Activated naive CD4-positive, alpha-beta T cell treated with anti-CD3 and anti-CD28 coated beads, Interleukin-2, amount 50 U/mL, for 16 hours (primary cell): ENCODE measurements around the gene TBC1D3B.
"Not testable (repeated sequence)": the region's sequence is repeated elsewhere in the genome, so short reads cannot be mapped to it uniquely, and the experiment has no call there.

ENCODE experiments used
- DNase-seq: peaks from one replicate; pipeline ENCODE4 v3.0.0-alpha.2; 2020

Gene TBC1D3B

GRCh38 chr17:36168836-36169235 lies 7.6 kb downstream of the TBC1D3B start:
- DNase-seq, result not testable (repeated sequence)

- no peak for DNase-seq
Measured at GRCh38 chr17:36153895-36154610, 22.4 kb downstream of the TBC1D3B start.

DNA sequence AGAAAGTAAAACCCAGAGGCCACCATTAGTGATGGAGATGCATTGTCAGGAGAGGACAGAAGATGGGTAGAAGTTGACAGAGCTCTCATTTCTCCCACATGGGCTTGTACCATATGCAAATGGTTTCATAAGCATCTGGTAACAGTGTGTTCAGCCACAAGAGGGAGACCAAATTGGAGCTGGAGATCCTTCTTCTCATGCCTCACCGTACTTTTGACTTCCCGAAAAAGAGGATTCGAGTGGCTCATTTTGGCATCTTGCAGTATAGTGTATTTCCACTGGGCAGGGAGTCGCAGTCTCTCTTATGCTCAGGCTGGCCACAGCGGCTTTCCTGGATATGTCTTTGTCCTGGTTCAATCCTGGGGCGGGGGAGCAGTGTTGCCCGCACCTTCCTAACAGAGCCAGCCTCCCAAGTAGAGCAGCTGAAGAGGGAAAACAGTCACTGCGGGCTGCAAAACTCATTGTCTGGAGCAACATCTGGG lies 23.8 kb downstream of the TBC1D3B start:
- DNase-seq, result no peak

DNA sequence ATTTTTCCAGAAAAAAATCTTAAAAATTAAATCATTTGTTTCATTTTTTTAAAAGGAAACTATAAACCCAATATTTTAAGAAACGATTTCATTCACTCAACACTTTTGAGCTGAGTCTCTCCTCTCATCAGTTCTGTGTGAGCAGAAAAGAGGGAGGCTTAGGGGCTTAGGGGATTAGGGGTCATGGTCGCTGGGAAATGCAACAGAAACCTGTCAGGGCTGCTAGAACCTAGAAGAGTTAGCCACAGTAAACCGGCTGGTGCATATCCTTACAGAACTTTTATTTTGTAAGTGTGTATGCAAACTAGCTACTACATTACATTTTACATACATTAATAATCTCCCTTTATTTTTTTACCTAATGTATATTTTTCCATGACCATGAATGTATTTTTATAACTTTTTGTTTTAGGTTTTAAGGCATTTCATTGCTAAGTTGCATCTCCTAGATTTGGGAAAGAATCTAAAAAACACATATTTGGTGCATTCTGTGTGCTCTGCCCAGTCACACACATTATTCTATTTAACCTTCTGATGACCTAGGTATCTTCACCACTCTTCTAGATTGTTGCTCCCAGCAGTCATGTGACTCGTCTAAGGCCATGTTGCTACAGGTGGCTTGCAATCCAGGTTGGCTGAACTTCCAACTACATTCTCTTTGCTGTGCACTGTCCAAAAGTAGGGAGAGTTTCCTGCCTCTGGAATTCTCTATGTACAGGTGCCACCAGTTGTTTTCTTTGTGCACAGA lies 24.4 kb downstream of the TBC1D3B start:
- DNase-seq, result no peak

- DNase-seq, result no peak
Measured at GRCh38 chr17:36149296-36149820, 27.1 kb downstream of the TBC1D3B start.

DNA sequence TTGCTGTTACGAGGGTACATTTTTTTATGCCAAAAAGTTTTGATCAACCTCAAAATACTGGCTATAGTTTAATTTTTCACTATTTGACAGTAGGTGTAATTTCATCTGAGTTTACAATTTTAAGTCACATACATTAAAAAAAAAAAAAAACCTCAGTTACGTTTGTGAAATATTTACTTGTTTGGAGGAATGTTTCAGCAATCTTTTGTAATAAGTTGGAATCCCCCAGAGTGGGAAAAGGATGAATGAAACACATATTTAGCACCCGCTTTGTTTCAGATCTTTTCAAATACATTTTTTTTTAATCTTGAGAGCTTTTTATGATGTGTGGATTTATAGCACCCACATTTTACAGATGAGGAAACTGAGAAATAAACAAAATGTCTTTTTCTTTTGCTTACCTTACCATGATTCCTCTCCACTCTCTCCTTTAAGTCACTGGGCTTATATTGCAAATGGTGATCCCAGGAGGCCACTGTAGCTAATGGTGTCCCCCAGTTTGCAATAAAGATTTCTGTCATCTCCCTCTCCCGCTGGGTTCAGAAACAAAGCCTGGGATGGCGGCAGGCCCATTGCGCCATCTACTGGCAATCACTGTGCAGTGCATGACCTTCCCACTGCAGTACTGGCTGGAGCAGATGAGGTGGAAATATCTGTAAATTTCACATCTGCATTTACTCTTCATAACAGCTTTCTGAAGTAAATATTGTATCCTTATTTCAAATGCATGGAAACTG lies 27.7 kb downstream of the TBC1D3B start:
- DNase-seq, result peak; percentile 58

DNA sequence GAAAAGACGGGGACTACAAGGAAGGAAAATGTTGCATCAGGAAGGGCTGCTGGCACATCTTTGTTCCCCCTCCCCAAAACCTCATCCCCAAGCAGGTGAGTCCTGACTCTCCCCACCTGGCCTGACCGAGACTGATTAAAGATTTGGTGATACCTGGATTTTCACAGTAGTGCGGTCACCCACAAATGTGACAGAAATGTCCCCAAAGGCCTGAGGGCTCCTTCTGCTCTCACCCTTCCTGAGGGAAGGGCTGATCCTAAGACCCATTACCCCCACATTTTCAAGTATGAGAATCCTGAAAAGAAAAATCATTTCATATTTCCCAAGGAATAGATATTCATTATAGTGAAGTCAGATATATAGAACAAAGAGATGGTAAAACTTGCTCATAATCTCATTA lies 28.8 kb downstream of the TBC1D3B start:
- DNase-seq, result no peak

GRCh38 chr17:36144981-36145729 lies 31.3 kb downstream of the TBC1D3B start:
- no peak for DNase-seq

- no peak for DNase-seq
Measured at GRCh38 chr17:36144014-36144413, 32.4 kb downstream of the TBC1D3B start.

GRCh38 chr17:36142806-36143205 lies 33.6 kb downstream of the TBC1D3B start:
- DNase-seq, result no peak

- no peak for DNase-seq
Measured at GRCh38 chr17:36142235-36142634, 34.2 kb downstream of the TBC1D3B start.

DNA sequence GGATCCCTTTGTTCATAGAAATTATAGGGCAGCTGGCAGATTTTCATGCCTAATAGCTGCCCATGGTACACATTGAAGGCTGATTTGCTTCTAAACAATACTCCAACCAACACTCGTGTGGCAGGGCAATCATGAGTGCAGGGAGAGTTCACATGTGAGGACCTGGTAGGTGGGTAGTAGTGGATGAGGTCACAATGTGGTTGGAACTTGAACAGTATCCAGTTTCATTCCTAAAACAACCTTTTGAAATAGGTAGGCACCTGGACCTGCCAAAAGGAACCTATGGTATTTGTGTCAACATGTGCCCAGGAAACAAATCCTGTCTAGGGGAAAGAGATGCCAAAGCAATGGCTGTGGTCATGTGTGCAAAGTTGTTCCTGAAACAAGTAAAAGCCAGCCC lies 40.0 kb downstream of the TBC1D3B start:
- no peak for DNase-seq

DNA sequence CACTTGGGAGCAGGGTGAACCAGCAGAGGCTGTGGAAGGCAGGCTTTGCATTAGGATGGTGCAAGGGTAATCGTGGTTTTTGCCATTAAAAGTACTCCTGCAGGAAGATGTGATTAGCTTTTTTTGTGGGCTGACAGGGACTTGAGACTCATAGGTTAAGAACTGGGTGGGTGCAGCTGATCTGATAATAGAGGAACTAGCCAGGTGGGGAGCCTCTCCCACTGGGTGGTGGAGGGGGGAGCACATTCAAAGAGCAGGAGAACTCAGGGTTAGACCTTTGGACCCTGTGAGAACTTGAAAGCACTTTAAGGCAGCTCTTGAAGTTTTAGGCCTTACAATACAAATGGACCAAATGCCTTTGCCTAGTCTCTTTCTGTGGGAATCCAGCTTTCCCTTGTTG lies 40.4 kb downstream of the TBC1D3B start:
- no peak for DNase-seq

DNA sequence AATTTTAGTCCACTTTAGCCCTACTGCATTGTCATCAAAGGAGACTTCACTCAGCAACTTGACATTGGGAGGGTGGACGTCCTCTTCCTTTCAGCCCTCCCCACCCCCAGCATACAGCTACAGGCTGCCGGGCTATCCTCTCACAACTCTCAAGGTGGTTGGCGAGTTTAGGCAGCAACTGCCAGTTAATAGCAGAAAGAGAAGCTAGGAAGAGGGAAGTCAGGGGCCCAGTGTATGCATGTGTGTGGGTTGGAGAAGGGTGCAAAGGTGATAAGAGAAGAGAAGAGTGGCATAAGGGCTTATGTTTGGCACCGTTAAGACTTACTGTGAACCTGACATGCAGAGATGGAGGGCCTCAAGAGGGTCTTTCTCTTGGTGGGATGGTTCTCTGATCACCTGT lies 41.0 kb downstream of the TBC1D3B start:
- DNase-seq, result no peak

DNA sequence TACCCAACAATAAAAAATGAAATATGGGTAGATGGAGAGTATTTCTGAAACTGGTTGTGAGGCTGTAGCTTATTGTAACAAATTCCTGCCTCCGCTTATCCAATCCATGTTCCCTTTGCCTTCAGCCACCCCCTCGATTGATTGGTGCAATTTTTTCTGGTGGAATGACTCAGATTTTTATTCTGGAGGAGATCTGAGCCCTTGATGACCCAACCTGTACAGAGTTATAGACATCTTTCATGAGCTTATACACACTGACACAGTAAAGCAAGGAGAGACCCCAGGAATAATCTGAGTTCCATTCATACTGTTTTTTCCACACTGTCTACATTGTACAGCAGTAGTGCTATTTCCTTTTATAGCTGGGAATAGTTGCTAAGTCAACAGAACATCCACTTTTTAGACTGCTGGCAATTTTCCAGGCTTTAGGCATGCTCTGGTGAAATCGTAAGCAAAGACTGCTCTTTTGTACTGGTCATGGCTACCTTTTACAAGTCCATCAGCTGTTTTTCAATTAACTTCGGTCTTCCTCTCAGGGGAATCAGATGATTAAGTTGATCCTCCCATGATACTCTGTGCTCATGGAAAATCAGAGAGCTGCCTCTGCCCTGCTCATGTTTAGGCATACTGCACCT lies 42.7 kb downstream of the TBC1D3B start:
- no peak for DNase-seq

- no peak for DNase-seq
Measured at GRCh38 chr17:36132421-36132831, 44.0 kb downstream of the TBC1D3B start.

- DNase-seq, result no peak
Measured at GRCh38 chr17:36131931-36132330, 44.5 kb downstream of the TBC1D3B start.

DNA sequence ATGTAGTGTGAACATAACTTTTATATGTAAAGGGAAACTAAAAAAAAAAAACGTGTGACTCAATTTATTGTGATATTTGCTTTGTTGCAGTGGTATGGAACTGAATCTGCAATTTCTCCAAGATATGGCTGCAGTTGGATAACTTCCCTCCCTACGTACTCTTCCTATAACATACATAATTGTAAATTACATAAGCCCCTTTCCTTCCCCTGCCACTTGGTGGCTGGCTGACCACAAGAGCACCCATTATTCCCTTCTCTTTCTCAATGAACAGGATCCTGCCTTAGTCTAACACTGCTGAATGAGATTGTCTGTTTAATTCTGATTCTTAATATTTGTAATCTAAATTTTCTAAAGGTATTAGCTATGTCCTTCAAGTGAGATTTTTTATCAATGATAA lies 45.0 kb downstream of the TBC1D3B start:
- DNase-seq, result no peak

GRCh38 chr17:36130346-36130745 lies 46.1 kb downstream of the TBC1D3B start:
- DNase-seq, result no peak

GRCh38 chr17:36129616-36130015 lies 46.8 kb downstream of the TBC1D3B start:
- DNase-seq, result no peak

DNA sequence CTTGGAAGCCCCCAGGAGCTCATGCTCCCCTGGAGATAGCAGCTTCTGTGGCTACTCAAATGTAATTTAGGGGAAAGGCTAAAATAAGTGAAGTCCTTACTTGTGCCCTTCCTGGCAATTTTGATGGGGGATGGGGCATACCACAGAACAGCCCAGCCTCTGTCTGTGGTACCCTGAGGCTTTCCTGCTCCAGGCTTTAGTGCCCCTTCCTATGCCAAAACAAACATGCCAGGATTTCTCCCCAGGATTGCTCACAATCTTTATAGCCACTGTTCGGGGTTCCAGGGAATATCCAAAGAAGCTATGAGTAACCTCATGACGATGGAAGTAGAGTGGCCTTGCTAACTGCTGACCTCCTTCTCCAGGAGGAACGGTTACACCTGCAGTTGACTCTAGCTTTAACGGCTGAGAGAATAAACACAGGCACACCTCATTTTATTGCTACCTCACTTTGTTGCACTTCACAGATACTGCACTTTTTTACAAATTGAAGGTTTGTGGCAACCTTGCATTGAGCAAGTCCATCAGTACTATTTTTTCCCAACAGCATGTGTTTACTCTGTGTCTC lies 47.9 kb downstream of the TBC1D3B start:
- no peak for DNase-seq

- DNase-seq, result no peak
Measured at GRCh38 chr17:36127911-36128310, 48.5 kb downstream of the TBC1D3B start.
